ENCODE results near the gene ARVCF. TPM values are rescaled to one million over a fixed set of nuclear protein-coding genes. Genes with fewer than 3 reads are reported as not detected.
A peak's percentile ranks its signal among the peaks of the same experiment; 100 is the strongest.

ARVCF gene
- total and polyA plus RNA-seq, 9 of the 15 experiments (the other 6 are each of a cell fraction or from before 2014, with no cell fraction given): 0.03 to 97.4 (median 15.6) TPM

- TF ChIP-seq RERE (CRISPR knock-in tag; IDR thresholded peaks at IDR 0.05; ENCODE audit: borderline replicate concordance) (no peak), FOXJ3 (CRISPR knock-in tag; IDR thresholded peaks at IDR 0.05) (no peak), ATF4 (CRISPR knock-in tag; IDR thresholded peaks at IDR 0.05) (peak; percentile 31), KHSRP (IDR thresholded peaks at IDR 0.05) (0 out of 2 replicates have a peak, but pooled peaks have one; percentile 49), HNRNPLL (IDR thresholded peaks at IDR 0.05; ENCODE audit: low read depth, low read length, poor library complexity, severe bottlenecking) (no peak), ZNF408 (CRISPR knock-in tag; IDR thresholded peaks at IDR 0.05; ENCODE audit: low read depth) (no peak), SMARCA5 (IDR thresholded peaks at IDR 0.05) (peak; percentile 67), HINFP (tag; conservative IDR thresholded peaks at IDR 0.05; ENCODE audit: low read depth) (peak; percentile 22; the same call in 1 of the 2 replicates), NFATC3 (IDR thresholded peaks at IDR 0.05) (peak; percentile 15; the same call in 1 of the 2 replicates), E2F4 (CRISPR knock-in tag; IDR thresholded peaks at IDR 0.05; ENCODE audit: low read depth) (no peak), SMARCC2 (IDR thresholded peaks at IDR 0.05; ENCODE audit: low read depth) (peak; percentile 61), PHF20 (IDR thresholded peaks at IDR 0.05; ENCODE audit: partially characterized antibody) (no peak), TRIM25 (IDR thresholded peaks at IDR 0.05; ENCODE audit: borderline replicate concordance) (peak; percentile 88), CREM (IDR thresholded peaks at IDR 0.05; ENCODE audit: low read depth) (peak; percentile 77), NCOA1 (IDR thresholded peaks at IDR 0.05; ENCODE audit: low read depth) (0 out of 2 replicates have a peak, but pooled peaks have one; percentile 48), DNMT1 (IDR thresholded peaks at IDR 0.05) (peak; percentile 97), ZEB2 (IDR thresholded peaks at IDR 0.05) (peak; percentile 9), HDAC8 (tag; IDR thresholded peaks at IDR 0.05) (no peak)
Observed at GRCh38 chr22:20058989-20059770, 42.6 kb upstream of the ARVCF start (continued).

All from K562 (cell line).